Inferior parietal cortex (tissue), 1 donor: ENCODE measurements around the gene SPATA21.
A peak's percentile ranks its signal among the peaks of the same experiment; 100 is the strongest.
"Not testable (repeated sequence)": the region's sequence is repeated elsewhere in the genome, so short reads cannot be mapped to it uniquely, and the experiment has no call there.

Experiments
- DNase-seq: peaks from one replicate; pipeline ENCODE4 v3.0.0-alpha.2; 2016; ENCODE audit errors: extremely low spot score

Gene SPATA21, protein sequence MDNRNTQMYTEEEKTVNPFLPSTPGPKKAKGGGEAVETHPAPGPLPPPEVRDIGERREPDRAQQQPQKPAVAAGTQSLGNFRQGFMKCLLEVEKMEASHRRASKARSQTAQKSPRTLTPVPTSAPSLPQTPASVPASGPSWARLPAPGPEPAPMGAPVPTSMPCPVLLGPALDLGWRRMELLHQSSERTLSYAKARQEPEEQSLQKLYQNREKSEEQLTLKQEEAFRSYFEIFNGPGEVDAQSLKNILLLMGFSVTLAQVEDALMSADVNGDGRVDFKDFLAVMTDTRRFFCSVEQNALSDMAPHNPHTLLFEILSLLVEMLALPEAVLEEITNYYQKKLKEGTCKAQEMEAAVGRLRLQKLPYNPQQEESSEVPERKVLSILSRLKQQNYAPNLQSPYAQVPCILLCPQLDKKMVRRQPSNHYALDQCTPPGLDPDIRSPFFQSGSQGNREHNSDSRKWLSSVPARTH

DNA sequence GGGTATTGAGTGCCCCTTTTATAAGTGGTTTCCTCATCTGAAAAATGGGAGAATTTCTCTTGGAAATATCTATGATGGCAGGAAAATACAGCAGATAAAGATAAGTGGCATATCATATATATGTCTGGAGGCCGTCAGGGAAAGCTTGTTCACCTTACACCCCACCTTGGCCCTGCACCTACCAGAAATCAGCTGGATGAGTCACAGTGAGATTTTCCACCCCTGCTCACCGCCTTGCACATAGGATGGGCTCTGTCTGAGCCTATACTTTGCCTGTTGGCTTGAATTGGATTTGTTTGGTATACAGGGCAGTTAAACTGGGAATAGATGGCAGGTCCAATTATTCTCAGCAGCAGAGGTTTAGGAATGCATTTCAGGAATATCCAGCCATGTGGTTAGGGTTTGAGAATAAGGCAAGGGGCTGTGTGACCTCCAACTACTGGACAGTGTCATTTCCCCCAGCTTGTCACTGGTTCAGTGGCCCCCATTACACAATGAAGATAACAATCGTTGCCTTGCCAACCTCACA, at the start of gene SPATA21:
Gene SPATA21 (minus strand): TSS at position 479 of the 529 bp plus-strand sequence. CDS start 6,053 bp downstream, outside the sequence.
- DNase-seq: no peak

GRCh38 chr1:16487011-16487410, 49.8 kb upstream of the SPATA21 start:
- not testable (repeated sequence) for DNase-seq

GRCh38 chr1:16486316-16486715, 49.1 kb upstream of the SPATA21 start:
- DNase-seq: not testable (repeated sequence)

DNA sequence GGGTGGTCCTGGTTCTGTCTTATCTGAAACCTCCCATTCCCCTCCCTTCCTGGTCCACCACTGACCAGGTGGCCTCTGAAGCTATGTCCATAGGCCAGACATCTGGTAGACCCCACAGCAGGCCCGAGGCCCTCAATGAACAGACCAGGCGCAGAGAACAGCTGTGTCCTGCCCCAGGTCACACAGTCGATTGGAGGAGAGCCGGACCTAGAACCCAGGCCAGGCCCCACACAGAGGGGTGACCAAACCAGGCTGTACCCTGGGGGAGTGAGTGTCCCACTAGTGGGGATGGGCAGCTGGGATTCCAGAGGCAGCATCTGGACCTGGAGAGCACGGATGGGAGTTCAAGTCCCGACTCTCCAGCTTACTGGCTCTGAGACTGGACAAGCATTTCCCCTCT, 47.7 kb upstream of the SPATA21 start:
- DNase-seq: no peak

GRCh38 chr1:16484501-16484835, 47.2 kb upstream of the SPATA21 start:
- DNase-seq: no peak

GRCh38 chr1:16483639-16484500, 46.6 kb upstream of the SPATA21 start:
- not testable (repeated sequence) for DNase-seq

- not testable (repeated sequence) for DNase-seq
Observed at GRCh38 chr1:16483146-16483545, 45.9 kb upstream of the SPATA21 start.

GRCh38 chr1:16478091-16478490, 40.9 kb upstream of the SPATA21 start:
- no peak for DNase-seq

DNA sequence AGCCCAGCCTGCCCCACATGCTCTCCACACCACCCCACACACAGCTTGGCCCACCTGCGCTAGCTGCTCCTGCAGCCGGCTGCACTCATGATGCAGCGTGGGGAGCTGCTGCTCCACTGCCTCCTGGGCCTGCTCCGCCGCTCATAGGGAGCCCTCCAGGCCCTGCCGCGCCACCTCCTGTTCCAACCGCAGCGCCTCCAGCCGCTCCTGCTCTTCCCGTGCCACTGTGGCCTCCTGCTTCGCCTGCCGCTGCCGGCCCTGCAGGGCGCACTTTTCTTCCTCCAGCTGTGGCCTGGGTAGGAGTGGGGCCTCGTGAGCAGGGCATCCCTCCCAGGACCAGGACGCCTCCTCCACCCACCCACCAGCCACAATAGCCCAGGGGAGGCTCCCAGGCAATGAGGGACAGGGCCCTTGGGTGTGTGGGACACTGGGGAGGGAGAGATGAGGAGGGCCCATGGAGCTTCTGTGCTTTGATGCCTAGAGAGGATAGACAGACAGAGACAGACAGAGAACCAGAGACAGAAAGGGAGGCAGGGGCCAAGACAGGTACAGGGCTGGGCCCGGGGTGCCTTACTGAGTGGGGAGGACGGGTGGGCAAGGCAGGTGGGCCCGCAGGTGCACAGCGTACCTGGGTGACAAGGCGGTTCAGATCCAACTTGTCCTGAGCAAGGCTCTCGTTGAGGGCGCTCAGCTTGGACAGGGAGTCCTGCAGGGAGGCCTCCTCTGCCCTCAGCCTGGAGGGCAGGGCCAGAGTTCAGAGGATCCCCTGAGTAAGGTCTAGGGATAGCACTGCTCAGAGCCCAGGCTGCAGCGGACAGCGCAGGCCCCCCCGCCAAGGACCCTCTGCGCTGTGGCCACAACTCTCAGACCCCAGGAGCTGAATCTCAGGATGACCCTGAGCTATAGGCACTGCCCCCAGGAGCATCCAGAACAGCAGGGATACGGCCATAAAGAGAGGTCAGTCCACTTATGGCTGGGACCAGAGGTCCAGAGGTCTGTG, 38.8 kb upstream of the SPATA21 start:
- not testable (repeated sequence) for DNase-seq

DNA sequence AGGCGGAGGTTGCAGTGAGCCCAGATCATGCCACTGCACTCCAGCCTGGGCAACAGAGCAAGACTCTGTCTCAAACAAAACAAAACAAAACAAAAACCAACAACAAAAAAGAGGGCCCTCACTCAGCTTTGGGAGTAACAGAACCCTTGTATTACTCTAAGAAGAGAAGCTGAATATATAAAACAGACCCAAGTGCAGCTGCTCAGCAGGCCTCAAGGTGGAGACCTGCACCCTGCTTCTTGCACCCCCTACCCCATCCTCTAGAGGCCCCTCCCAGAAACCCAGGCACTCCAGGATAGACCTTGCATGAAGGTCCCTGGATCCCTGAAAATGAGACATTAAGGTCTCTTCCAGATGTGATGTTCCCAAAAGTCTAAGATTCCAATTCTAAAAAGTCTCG, 37.7 kb upstream of the SPATA21 start:
- DNase-seq: not testable (repeated sequence)

GRCh38 chr1:16474166-16474800, 37.1 kb upstream of the SPATA21 start:
- no peak for DNase-seq

DNA sequence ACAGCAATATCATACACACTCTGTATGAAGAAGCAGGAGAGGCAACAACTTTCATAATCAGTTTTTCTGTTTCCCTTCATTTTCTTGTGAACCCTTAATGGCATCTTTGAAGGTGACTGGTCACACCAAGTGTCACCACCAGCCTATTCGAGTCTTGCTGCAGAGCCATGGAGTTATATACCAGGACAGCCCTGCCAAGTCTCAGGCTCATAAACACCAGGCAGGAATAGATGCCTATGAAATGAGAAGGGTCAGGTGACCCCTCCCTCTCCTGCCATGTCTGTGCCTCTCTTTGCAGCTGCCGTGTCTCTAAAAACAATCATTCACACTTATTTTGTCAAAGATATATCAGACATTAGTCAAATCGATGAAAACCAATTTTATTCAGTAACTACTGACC, 31.3 kb upstream of the SPATA21 start:
- DNase-seq: no peak

DNA sequence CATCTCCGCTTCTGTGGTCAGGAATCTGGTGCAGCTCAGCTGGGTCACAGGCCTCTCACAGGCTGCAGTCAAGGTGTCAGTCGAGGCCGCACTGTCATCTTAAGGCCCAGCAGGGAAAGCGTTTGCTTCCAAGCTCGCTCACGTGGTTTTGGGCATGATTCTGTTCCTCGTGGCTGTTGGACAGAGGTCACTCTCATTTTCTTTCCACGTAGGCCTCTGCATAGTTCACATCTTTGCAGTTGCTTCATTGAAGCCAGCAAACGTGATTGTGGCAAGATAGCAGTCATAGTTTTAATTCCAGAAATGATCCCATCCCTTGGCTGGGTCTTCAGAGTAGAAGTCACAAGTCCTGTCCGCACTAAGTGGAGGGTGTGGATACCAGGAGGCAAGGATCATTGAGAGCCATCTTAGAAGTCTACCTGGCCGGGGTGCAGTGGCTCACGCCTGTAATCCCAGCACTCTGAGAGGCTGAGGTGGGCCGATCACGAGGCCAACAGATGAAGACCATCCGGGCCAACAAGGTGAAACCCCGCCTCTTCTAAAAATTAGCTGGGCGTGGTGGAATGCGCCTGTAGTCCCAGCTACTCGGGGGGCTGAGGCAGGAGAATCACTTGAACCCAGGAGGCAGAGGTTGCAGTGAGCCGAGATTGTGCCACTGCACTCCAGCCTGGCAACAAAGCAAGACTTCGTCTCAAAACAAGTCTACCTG, 27.8 kb upstream of the SPATA21 start:
- no peak for DNase-seq

GRCh38 chr1:16462773-16463330, 25.6 kb upstream of the SPATA21 start:
- no peak for DNase-seq

- no peak for DNase-seq
Observed at GRCh38 chr1:16461681-16462080, 24.5 kb upstream of the SPATA21 start.

- DNase-seq: peak; percentile 10
Observed at GRCh38 chr1:16459352-16459925, 22.2 kb upstream of the SPATA21 start.

GRCh38 chr1:16458831-16459230, 21.6 kb upstream of the SPATA21 start:
- peak; percentile 16 for DNase-seq

GRCh38 chr1:16456151-16456550, 18.9 kb upstream of the SPATA21 start:
- not testable (repeated sequence) for DNase-seq

DNA sequence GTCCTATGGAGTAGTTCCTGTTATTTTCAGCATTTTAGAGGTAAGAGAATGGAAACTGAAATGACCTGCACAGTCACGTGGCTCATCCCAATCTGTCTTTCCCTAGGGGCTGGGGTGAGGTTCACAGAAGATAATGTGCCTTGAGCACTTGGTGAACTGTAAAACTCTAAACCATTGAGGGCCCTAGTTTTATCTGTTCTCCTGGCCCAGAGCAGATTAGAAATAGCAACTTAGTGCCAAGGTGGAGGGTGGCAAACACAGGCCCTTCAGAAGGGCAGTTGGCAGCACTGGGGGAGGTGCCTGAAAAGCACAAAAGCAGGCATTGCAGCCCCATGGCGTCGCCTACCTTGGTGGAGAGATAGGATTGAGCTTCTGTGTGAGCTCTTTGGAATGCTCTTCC, 17.7 kb upstream of the SPATA21 start:
- DNase-seq: not testable (repeated sequence)
